ENCODE data around the gene VAV2. TPM values are rescaled to one million over a fixed set of nuclear protein-coding genes. Genes with fewer than 3 reads are reported as not detected.

The VAV2 gene
- total and polyA plus RNA-seq, 4 donors: 4.9 to 26.4 (median 17.0) TPM

GRCh38 chr9:133769511-133770075, 222.5 kb downstream of the VAV2 start (continued):
- no peak for TF ChIP-seq CTCF (IDR thresholded peaks at IDR 0.05; ENCODE audit: low read depth, low read length, missing input control)
- TF ChIP-seq SP1 (IDR thresholded peaks at IDR 0.05): no peak
- TF ChIP-seq ZBTB33 (IDR thresholded peaks at IDR 0.05): no peak
- TF ChIP-seq GABPA (IDR thresholded peaks at IDR 0.05 in 1 of 2, conservative IDR thresholded peaks at IDR 0.05 in 1 of 2): no peak
- TF ChIP-seq TAF1 (conservative IDR thresholded peaks at IDR 0.05): no peak

- Histone ChIP-seq H3K9ac (ENCODE audit: low read depth in 1 of 2, low read length in 2 of 2) (peak overlapping the region in 1 of 2 donors; percentile 47), H3K9me3 (ENCODE audit: control insufficient read depth in 4 of 4, low read length in 3 of 4) (no peaks in the 10 kb centered on the region), H3K36me3 (ENCODE audit: control insufficient read depth in 4 of 4, insufficient read depth in 3 of 4, low read depth in 1 of 4, low read length in 3 of 4) (peaks cover 6 to 21% (median 9%) of the 10 kb centered on the region in 4 donors), H3K4me3 (ENCODE audit: low read depth in 1 of 3, low read length in 3 of 3) (peak overlapping the region in 1 of 3 donors; percentile 41), H3K27me3 (ENCODE audit: control insufficient read depth in 4 of 4, insufficient read depth in 4 of 4, low read length in 3 of 4) (no peaks in the 10 kb centered on the region), H3K27ac (ENCODE audit: low read depth in 1 of 2, low read length in 2 of 2) (peak overlapping the region; percentile 81 to 91), H3K4me1 (ENCODE audit: control insufficient read depth in 4 of 4, insufficient read depth in 4 of 4, low read length in 3 of 4) (peaks cover 4 to 42% (median 29%) of the 10 kb centered on the region in 4 donors)
- 41% methylated on average over 15 of the region's 15 CpGs for WGBS
- TF ChIP-seq JUND (IDR thresholded peaks at IDR 0.05) (peak; percentile 29 to 79), REST (IDR thresholded peaks at IDR 0.05) (peak; percentile 89), YY1 (IDR thresholded peaks at IDR 0.05) (peak; percentile 95), HNF4G (IDR thresholded peaks at IDR 0.05) (peak; percentile 95), FOXA1 (IDR thresholded peaks at IDR 0.05) (peak; percentile 54), ZBTB33 (IDR thresholded peaks at IDR 0.05) (no peak), RXRA (IDR thresholded peaks at IDR 0.05) (peak; percentile 97 to 98), ATF3 (IDR thresholded peaks at IDR 0.05) (peak; percentile 70), MAX (IDR thresholded peaks at IDR 0.05) (peak; percentile 92), EGR1 (IDR thresholded peaks at IDR 0.05; ENCODE audit: low read depth in 2 of 2) (peak in 1 of 2 donors; percentile 87), SP1 (IDR thresholded peaks at IDR 0.05) (peak; percentile 97), FOXA2 (IDR thresholded peaks at IDR 0.05) (peak; percentile 79), NR2F2 (IDR thresholded peaks at IDR 0.05) (peak; percentile 98), RAD21 (IDR thresholded peaks at IDR 0.05) (peak; percentile 95), HNF4A (conservative IDR thresholded peaks at IDR 0.05) (peak; percentile 99), CTCF (IDR thresholded peaks at IDR 0.05; ENCODE audit: low read depth, low read length, missing input control) (peak; percentile 64), TAF1 (conservative IDR thresholded peaks at IDR 0.05) (no peak), GABPA (IDR thresholded peaks at IDR 0.05 in 1 of 2, conservative IDR thresholded peaks at IDR 0.05 in 1 of 2) (no peak)
- peak; percentile 79 for DNase-seq (ENCODE audit: low spot score)
These were observed 223.1 kb downstream of the VAV2 start for GRCh38 chr9:133768859-133769510.
